OCI-LY1 (cell line): ENCODE data around the gene TRIM46.

Source experiments
- CTCF ChIP-seq: fragments of 200-600 bp; sonication (generic), shearing (Covaris generic); IDR thresholded peaks from 2 replicates; pipeline ENCODE4 v1.5.1; 2017; ENCODE audit warnings: mild to moderate bottlenecking, antibody characterized with exemption, low read length, moderate library complexity, mixed read lengths
- EZH2 ChIP-seq: fragments of 200-600 bp; sonication (generic), shearing (Covaris generic); IDR thresholded peaks from 2 replicates; pipeline ENCODE4 v1.8.0; 2017; ENCODE audit warnings: borderline replicate concordance, mixed run types, mild to moderate bottlenecking, antibody characterized with exemption, low read length, moderate library complexity, mixed read lengths

DNA sequence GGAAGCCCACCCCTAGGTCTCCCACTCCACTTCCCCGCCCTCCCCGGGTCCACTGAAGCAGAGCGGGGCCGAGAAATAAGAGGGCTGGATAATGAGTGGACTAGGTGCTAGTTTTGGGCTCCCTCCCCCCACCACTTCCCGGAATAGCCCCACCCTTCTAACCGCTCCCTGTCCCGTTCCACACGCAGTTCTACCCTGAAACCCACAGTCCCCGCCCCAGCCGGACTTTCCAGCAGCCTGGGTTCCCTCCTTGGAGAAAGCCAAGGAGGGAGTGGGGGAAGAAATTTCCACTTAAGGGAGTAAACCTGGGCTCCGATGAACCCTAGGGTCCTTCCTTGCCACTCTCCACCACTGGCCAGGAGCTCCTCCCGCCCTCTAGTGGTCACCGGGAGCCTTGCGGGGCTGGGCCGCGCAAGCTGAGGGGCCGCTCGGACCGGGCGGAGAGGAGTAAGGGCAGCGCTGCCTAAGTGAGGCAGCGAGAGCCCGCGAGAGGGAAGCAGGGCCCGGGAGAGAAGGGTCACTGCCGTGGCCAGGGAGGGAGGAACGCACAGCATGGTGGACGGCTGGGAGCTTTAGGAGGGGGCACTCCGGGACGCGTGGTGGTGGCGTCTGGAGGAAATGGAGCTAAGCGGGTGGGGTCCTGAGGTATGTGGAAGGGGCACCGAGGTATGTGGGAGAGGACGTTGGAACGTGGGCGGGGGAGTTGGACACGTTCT is 19.8 kb downstream of the TRIM46 start:
- TF ChIP-seq CTCF (peak; percentile 97), EZH2 (no peak)
